IMR-90 (cell line): ENCODE measurements around the gene CMIP.

Experiments used
- CTCF ChIP-seq: conservative IDR thresholded peaks from 2 replicates; pipeline ENCODE4 v1.5.1; 2012; ENCODE audit warnings: mild to moderate bottlenecking, low read depth, low read length, improper control_type of control experiment
- ELK1 ChIP-seq: fragments of 150-350 bp; IDR thresholded peaks from 2 replicates; pipeline ENCODE4 v1.6.1; 2016; ENCODE audit warnings: low read depth, mild to moderate bottlenecking, low read length, moderate library complexity, borderline replicate concordance
- FOS ChIP-seq: fragments of 150-350 bp; IDR thresholded peaks from 2 replicates; pipeline ENCODE4 v1.6.1; 2016; ENCODE audit warnings: low read depth, low read length
- MAZ ChIP-seq: IDR thresholded peaks from 2 replicates; pipeline ENCODE4 v1.6.1; 2012; ENCODE audit warnings: low read depth, mild to moderate bottlenecking, low read length, improper control_type of control experiment, moderate library complexity, borderline replicate concordance
- POLR2A ChIP-seq: IDR thresholded peaks from 2 replicates; pipeline ENCODE4 v1.6.1; 2012; ENCODE audit warnings: mild to moderate bottlenecking, low read depth, low read length
- RFX5 ChIP-seq: IDR thresholded peaks from 2 replicates; pipeline ENCODE4 v1.8.0; 2012; ENCODE audit warnings: low read depth, mild to moderate bottlenecking, low read length, moderate library complexity
- SMC3 ChIP-seq: fragments of 150-350 bp; IDR thresholded peaks from 2 replicates; pipeline ENCODE4 v1.6.1; 2016; ENCODE audit warnings: low read depth, mild to moderate bottlenecking, antibody characterized with exemption, low read length, moderate library complexity
- USF2 ChIP-seq: fragments of 150-350 bp; IDR thresholded peaks from 2 replicates; pipeline ENCODE4 v1.6.1; 2017; ENCODE audit warnings: mild to moderate bottlenecking, antibody characterized with exemption, low read length, low read depth

GRCh38 chr16:81698310-81698641 is 253.7 kb downstream of the CMIP start:
- TF ChIP-seq CTCF (no peak), SMC3 (no peak), POLR2A (no peak), ELK1 (no peak), RFX5 (no peak), FOS (no peak), MAZ (no peak), USF2 (no peak)
